NCI-H2196 treated with DMSO at 0.1 percent for 48 hours (cell line): ENCODE measurements around the gene ZNF521.

ENCODE experiments used
- DNase-seq: peaks from one replicate; lab custom pipeline; 2025; ENCODE audit not compliant: unreplicated experiment; lab: John Stamatoyannopoulos, UW

ZNF521 gene

DNA sequence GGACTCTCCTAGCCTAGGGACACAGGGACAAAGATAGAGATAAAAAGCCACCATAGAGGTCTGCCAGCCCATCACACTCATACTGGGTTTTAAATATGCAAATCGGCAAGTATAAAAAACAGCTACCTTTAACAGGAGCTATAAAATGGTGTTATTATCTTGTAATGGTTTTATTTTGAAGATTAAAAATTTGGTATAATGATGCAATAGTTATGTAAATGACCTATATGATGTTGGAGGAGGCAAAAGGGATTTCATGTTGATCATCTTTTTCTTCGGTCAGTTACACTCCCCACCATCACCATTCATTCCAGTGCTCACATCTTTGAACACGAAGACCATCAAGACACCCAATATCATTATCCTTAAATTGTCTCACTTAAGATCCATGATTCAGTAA lies 11.2 kb downstream of the ZNF521 start:
- DNase-seq: no peak

DNA sequence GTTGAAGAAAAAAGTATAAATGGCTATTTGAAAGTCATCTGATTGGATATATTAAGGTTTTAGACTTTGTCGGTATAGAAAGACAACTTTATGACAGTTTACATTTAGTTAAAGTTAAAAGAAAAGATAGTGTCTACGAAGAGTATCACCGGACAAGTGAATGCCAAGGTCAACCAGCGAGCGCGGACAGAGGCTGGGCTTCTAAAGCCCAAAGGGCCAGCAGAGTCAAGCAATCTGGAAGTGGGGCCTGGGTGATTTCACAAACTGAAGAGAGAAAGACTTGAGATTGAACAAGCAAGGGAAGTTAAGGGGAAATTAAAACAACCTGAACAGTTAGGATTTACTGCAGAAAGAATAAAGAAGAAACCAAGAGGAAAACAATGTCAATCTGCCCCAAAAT lies 16.3 kb downstream of the ZNF521 start:
- no peak for DNase-seq

DNA sequence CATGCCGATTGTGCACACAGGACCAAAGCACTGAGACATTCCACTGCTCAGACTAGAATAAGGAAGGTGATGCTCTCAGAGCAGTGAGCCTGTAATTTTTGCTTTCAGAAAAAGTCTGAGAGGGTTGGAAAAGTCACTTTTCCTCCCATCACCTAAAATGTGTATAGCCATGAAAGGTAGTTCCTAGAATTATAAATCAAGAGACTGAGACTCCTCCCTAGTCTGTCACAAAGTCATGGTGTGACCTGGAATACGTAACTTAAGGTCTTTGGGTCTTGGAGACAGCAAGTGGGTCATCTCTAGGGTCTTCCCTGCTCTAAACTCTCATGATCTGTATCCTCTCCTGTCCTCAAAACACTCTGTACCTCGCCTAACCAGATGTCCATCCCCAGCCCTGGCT lies 16.9 kb downstream of the ZNF521 start:
- no peak for DNase-seq

DNA sequence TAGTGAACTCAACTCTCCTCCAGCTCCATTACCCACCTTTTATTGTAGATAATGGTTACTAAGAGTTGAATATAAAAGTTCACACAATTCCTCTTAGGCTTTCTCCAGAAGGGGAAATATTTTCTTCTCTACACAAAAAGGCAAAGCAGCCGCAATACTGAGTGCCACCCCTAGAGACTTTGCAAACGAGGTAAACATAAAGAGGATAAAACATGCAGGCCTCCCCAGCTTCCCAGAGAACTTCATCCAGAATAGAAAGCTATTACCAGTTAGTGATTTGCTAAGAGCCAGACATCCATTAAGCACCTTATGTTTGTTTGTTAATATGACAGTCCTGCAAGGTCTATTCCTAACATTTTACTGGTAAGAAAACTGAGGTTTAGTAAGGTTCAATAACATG lies 17.4 kb downstream of the ZNF521 start:
- DNase-seq: no peak

DNA sequence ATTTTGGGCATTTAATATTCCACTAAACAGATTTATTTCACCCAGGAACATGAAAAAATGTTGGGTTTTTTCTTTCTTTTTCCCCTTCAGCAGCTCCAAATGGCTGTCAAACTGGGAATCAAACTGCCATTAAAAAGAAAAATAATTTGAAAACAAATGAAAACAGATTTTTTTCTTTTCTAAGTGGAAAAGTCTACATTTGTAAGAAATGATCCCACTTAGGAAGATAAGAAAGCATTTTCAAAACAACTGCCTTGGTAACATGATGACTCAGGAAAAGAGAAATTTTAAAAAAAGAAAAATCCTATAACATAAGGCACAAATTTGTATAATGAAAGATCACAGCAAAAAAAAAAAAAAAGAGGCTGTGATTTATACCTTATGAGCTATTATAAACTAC lies 20.0 kb downstream of the ZNF521 start:
- DNase-seq: no peak

DNA sequence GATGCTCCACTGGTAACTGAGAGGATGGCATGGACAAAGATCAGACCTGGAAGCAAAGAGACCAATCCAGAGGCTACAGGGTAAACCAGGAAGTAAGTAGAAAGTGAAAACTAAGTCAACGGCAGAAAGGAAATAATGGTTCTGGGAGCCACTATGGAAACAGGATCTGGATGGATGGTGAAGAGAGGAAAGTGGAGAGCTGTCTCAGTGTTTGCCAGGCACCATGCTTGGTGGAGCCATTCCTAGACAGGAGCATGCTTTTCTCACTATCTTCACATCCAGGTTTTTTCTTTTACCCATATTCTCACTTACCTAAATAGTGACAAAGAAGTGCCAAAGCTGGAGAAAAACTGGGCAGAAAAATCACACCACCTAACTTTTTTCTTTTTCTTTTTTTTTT lies 22.2 kb downstream of the ZNF521 start:
- DNase-seq: no peak

DNA sequence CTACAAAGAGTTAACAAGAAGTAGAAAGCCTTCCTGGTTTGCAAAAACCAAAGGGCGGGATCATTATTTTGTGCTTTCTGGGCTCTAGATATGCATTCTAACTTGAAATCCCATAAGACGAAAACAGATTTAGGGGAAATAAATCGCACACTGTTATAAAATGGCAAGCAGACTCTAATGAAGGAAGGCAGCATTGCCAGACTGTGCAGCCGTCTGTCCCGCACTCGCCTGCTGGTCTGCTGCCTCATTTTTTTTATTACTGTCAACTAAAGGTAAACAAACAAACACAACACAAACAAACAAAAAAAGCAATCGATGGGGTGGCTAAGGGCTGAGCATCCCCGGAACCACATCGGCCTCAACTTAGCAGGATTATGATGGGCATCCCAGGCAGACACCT lies 24.4 kb downstream of the ZNF521 start:
- no peak for DNase-seq

DNA sequence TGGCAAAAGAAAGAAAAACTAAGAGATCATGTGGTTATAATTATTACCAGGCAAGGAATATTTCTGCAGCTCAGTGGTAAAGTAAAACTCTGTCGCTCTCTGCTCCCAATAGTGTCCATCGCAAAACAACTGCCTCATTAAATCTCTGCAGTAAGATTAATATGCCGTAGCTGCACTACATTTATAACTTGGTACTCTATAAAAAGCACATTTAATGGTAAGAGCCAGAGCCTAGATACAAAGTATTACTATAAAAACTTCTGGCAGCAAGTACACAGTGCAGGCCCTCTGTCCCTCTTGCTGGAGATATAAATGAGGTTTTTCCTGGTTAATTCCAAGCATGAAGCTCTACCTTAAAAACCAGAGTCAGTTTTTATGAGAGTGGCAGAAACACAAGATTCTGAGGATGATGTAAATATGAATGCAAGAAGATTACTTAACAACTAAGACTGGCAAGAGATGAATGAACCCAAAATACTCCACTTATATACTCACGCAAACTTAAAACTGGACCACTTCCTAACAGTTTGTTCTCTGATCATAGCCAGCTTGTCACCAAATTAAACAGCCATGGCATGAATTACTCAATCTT lies 25.5 kb downstream of the ZNF521 start:
- no peak for DNase-seq

DNA sequence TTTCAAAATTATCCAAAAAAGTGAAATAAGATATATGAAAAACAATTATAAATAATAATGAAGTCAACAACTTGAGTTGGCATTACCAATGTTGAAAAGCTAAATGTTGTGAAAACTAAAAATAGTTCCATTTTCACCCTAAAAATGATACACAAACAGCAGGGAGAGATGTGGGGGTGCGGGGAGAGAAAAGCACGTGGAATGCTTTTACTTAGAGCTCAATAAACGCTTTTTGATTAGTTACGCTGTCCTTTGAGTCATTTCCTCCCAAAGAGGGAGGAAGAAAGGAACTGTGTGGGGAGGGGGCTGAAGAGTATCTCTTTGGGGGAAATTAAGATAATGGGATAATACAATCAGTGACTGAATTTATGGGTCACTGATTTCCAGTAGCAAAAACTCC lies 29.2 kb downstream of the ZNF521 start:
- DNase-seq: no peak

DNA sequence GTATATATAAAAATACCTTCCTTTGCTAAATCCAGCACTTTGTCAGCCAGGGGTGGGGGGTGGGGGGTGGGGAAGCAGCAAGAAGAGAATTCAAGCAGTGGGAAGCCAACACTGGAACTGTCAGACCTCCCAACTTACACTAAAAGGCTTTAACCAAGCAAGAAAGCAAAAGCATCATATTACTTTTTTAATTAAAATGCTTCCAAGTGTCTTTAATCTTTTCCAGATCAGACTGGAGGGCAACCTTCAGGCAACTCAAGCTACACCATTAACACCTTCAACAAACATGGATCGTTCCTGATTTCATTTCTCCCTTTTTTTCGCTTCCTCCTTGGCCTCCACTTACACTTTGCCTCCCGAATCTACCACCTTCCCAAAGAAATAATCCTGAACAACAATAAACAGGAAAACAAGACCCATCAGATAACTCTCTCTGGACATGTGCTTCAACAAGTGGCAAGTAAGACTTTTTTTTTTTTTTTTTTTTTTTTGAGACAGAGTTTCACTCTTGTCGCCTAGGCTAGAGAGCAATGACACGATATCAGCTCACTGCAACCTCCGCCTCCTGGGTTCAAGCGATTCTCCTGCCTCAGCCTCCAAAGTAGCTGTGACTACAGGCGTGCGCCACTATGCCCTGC lies 35.5 kb downstream of the ZNF521 start:
- DNase-seq: no peak

DNA sequence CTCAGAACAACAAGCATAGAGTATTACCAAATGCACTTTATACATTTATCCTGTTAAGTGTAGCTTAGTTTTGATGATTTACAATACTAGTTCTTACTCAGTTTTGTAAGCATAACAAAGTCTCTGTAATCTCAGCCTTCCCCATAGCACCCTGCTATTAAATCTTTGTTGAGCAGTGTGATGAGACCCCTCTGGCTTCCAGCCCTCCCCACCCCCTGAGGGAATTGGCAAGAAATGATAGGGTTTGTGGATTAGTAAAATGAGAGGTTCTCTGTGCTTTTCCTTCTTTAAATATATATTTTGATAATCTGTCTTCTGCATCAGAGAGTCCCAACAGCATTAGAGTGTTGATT lies 37.2 kb downstream of the ZNF521 start:
- no peak for DNase-seq

DNA sequence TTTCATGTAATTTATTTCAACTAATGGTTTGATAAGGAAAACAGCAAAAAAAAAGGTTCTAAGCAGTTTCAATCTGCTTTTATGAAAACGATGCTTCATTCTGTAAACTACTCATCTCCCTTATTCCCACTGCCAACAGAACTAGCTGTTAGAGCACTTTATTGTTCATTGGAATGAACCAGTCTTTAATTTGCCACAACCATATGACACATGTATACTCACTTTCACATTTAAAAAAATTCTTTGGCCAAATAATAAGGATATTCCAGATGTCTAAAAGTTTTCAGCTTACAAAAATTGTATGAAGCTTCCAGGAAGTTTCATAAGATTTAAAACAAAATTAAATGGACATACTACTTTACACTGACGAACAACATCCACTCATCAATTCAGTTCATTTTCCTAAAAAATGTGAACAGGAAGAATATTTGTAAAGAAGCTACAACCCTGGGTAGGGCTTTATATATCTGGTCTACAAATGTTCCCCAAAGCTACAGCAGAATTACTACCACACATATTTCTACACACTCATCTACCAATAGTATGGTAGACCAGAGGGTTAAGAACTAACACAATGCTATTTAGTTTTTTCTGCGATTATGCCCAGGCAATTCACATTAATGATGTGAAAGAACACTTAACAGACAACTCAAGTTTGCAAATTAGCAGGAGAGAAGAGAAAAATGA lies 37.7 kb downstream of the ZNF521 start:
- DNase-seq: no peak

DNA sequence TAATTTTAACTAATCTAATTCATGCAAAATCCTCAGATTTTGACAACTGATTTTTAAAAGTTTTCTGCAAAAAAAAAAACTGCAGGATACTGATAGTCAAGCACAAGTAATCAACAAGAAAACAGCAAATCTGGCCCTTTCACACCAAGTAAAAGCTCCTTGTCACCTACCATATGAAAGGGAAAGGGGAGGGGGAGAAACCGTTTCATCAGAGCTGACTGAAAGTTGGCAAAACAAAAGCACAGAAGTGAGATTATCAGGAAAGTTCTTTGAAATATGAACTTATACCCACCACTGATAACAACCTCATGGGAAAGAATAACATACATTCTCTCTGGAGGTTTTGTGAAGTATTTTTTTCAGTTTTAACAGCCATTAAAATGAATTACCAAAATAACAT lies 38.7 kb downstream of the ZNF521 start:
- no peak for DNase-seq

DNA sequence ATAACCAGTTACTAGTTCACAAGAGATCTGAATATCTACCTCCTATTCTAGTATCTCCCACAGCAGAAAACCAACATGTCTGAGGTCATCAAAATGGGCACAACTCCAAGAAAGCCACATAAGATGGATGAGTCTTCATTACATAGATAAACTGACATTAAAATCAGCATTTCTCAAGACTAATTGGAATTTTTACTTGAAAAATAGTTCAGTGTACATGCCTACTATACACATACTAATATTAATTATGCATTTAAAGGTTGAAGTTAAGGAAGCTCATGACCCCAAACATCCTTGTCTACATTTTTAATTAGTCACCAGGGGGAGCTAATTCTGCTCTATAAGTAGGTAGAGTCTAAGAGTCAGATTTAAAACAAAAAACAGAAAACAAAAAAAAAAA lies 41.9 kb downstream of the ZNF521 start:
- no peak for DNase-seq

DNA sequence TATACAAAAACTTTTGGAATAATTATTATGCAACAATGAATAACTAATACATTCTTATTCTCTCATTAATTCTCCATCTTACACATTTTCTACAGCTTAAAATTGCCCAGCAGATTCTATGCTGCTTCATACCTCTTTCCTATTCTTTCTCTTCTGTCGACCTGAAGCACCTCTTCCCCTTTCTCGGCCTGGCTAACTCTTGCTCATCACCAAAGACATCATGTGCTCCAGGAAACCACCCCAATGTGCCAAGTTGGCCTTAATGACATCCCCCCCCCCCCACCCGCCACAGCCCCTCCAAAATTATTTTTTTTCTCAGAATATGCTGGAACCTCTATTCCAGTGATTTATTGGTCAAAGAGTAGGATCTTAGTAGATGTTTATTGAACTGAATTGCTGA lies 43.6 kb downstream of the ZNF521 start:
- DNase-seq: no peak

DNA sequence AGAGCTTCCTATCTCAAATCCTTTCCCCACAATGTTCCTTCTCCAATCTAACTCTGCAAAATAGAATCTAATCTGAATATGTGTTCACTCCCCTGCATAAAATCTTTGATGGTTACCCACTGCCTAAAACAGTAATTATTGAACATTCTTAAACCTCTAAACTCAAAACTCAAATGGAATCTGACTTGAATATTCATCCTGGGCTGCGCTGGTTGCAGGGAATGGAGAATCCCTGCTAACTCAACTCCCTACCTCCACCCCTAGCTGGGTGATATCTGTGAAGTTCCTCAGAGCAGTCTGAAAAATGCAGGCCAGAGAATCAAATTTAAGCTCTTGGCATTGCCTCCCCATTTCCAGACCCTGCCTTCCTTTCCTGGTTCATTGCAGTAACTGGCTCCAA lies 44.8 kb downstream of the ZNF521 start:
- DNase-seq: no peak

DNA sequence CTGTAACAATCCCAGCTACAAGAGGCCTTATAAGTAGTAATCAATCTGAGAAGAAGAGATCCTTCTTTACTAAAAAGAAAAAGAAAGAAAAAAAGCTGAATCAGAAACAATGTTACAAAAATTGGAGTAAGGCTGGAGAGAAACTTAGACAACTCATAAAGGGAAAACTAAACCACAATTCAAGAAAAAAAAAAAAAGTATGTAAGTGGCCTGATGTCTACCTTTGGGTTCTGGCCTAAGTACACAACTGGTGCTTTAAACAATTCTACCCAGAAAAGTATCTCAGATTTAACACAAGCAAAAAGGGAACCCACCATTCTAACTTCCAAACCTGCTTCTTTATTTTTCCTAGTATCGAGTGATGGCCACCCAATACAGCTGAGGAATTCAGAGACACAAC lies 45.3 kb downstream of the ZNF521 start:
- DNase-seq: no peak

DNA sequence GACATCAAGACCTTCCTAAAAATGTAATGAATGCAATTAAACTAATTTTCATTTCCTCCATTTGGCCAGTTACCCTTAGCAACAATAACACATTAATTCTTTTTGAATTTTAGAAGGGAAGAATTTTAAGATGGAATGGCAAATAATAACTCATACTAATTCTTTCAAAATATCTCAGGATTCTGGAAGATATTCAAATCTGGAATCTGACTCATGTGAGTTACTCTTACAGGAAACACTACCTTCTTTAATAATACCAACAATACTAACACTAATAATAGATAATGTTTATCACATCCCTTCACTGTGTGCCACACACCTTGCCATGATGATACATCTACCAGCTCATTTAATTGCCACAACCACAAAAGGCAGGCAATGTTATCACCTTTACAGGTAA lies 46.4 kb downstream of the ZNF521 start:
- no peak for DNase-seq

DNA sequence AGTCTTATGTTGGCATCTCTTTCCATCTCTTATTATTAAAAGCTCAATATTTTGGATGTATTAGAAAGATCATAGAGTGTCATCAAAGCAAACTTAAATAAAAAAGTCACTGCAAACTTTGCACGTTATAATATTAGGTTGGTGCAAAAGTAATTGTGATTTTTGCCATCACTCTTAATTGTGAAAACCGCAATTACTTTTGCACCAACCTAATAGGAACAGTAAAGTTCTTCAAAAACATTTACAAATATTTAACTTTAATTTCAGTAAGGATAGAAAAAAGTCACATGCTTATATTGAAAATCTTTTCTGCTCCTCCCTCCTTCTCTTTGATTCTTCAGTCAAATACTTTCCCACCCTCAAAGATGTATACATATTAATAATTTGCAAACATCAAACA lies 51.5 kb downstream of the ZNF521 start:
- DNase-seq: no peak

DNA sequence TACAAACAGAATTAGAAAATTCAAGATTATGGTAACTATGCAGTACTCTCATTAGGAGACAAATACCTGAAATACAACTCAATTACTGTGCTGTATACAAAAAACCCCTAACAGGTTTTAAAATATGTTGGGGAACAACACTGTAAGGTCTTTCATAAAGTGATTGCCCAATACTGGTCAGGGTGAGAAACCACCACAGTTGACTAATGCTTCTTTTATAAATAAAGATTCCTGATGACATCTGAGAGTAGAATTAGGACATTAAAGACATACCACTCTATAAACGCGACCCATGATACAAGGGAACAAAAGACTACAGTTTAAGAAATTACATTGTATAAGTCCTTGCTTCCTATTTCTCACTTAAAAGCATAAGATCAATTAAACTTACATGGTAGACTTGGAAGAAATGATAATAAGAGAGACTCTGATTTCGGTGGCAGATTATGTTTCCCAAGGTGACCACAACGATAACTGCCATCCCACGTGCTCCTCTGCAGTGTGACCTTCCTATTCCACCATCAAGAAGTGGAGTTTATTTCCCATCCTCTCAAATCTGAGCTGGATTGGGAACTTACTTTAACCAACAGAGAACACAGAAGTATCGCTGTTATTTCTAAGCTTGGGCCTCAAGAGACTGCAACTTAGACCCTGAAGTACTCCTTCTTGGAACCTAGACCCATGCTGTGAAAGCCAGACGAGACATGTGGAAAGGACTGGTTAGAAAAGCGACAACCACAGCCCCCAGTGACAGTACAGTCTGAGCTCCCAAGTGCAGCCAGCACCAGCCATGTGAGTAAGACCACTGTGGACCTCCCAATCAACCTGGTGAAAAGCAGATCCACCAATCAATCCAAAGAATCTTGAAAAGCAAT lies 52.3 kb downstream of the ZNF521 start:
- DNase-seq: no peak

DNA sequence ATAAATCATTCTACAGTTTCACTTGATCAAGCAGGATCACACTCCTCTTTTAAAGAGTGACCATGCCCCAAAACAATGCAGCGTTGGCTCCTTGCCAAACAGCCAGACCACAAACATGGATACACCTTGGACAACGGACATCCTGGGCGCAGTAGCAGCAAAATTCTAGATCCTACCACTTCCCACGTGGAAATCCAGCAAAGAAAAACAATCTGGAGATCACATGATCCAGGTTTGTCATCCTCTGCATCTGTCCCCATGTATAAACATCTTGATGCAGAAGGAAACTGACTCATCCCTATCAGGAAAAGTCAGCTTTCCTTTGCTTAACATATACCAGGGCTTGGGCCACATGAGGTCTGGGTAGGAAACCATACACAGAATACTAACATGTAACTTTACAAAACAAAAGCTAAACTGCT lies 53.1 kb downstream of the ZNF521 start:
- no peak for DNase-seq

DNA sequence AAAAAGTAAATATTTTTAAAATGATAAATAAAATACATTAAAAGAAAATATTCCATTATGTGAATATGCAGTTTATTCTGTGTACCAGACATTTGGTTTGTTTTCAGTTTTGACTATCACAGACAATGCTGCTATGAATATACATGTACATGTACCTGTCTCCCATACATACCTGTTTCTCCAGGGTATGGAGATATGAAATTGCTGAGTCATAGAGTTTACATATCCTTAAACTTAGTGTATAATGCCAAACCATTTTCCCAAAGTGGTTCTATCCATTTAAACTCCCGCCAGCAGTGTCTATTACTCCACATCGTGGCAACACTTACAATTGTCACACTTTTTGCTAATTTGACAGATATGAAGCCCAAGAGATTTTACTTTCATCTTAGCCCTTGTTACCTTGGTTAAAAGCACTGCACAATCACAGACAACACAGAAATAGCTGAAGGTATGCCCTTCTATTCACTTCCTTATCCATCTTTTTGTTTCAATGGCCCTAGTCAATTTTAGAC lies 56.3 kb downstream of the ZNF521 start:
- DNase-seq: no peak
